CD14-positive monocyte (primary cell): ENCODE data around the gene VILL. TPM values are rescaled to one million over a fixed set of nuclear protein-coding genes. Genes with fewer than 3 reads are reported as not detected.

Experiments used
- DNase-seq, 3 donors: peaks; one replicate each; pipeline ENCODE4 v3.0.0-alpha.2; 2011 to 2022
- H2AFZ ChIP-seq: 2 replicates; pipeline ENCODE4 v1.6.0; 2012; ENCODE audit warnings: mild to moderate bottlenecking, low read depth, low read length, inconsistent platforms; ENCODE audit not compliant: insufficient read depth, poor library complexity, severe bottlenecking
- H3K27ac ChIP-seq, 2 donors: 1 replicate in 1 of 2; 2 replicates in 1 of 2; pipeline ENCODE4 v1.5.1; 2012 to 2013; ENCODE audit warnings: low read length in 2 of 2, control low read depth in 1 of 2, inconsistent platforms in 1 of 2, low read depth in 1 of 2, mild to moderate bottlenecking in 1 of 2
- H3K27me3 ChIP-seq, 2 donors: one replicate each; pipeline versions ENCODE4 v1.6.0 to v1.6.1; 2011 to 2013; ENCODE audit warnings: low read length in 2 of 2; ENCODE audit not compliant: control insufficient read depth in 2 of 2, insufficient read depth in 2 of 2
- H3K36me3 ChIP-seq, 2 donors: replicated peaks in 1 of 2; 1 replicate in 1 of 2; 2 replicates in 1 of 2; pipeline versions ENCODE4 v1.5.1 to v1.6.1; 2012 to 2013; ENCODE audit warnings: low read length in 2 of 2, control low read depth in 1 of 2, inconsistent platforms in 1 of 2, mild to moderate bottlenecking in 1 of 2; ENCODE audit not compliant: insufficient read depth in 2 of 2, control insufficient read depth in 1 of 2
- H3K4me1 ChIP-seq, 2 donors: 1 replicate in 1 of 2; 2 replicates in 1 of 2; pipeline versions ENCODE4 v1.5.1 to v1.6.1; 2012 to 2013; ENCODE audit warnings: low read length in 2 of 2, control low read depth in 1 of 2, inconsistent platforms in 1 of 2, mild to moderate bottlenecking in 1 of 2, moderate library complexity in 1 of 2; ENCODE audit not compliant: insufficient read depth in 2 of 2, control insufficient read depth in 1 of 2
- H3K4me2 ChIP-seq: replicated peaks from 2 replicates; pipeline ENCODE3; 2012; ENCODE audit warnings: low read length, moderate library complexity, mild to moderate bottlenecking; ENCODE audit not compliant: poor library complexity, severe bottlenecking; ENCODE audit errors: extremely low read depth
- H3K4me3 ChIP-seq, 3 experiments: fragments of 200-600 bp in 1 of 3; sonication (generic) in 1 of 3; replicated peaks in 1 of 3; 1 replicate in 2 of 3; 2 replicates in 1 of 3; pipeline ENCODE4 v1.5.1; 2011 to 2013; ENCODE audit warnings: low read length in 3 of 3, mild to moderate bottlenecking in 3 of 3, control low read depth in 2 of 3, low read depth in 2 of 3, inconsistent platforms in 1 of 3, moderate library complexity in 1 of 3
- H3K79me2 ChIP-seq: 2 replicates; pipeline ENCODE4 v1.6.0; 2012; ENCODE audit warnings: mild to moderate bottlenecking, control low read depth, inconsistent platforms, low read length, moderate library complexity; ENCODE audit not compliant: insufficient read depth
- H3K9ac ChIP-seq: 2 replicates; pipeline ENCODE4 v1.6.0; 2017; ENCODE audit warnings: low read length, mild to moderate bottlenecking; ENCODE audit not compliant: insufficient read depth, poor library complexity, severe bottlenecking
- H3K9me3 ChIP-seq, 2 donors: replicated peaks in 1 of 2; 1 replicate in 1 of 2; 2 replicates in 1 of 2; pipeline versions ENCODE4 v1.5.1 to v1.6.1; 2012 to 2013; ENCODE audit warnings: low read length in 2 of 2, control low read depth in 1 of 2; ENCODE audit not compliant: control insufficient read depth in 1 of 2, insufficient read depth in 1 of 2
- H4K20me1 ChIP-seq: 2 replicates; pipeline ENCODE4 v1.6.0; 2012; ENCODE audit warnings: mild to moderate bottlenecking, low read length, control low read depth, moderate library complexity; ENCODE audit not compliant: insufficient read depth
- H3K27ac Mint-ChIP-seq, 7 donors: one replicate each; pipeline ENCODE4 v1.8.0; 2020; ENCODE audit warnings: mild to moderate bottlenecking in 7 of 7, mixed read lengths in 7 of 7, moderate library complexity in 6 of 7, inconsistent platforms in 2 of 7
- H3K27me3 Mint-ChIP-seq, 3 donors: one replicate each; pipeline ENCODE4 v1.8.0; 2021 to 2022; ENCODE audit warnings: low read depth in 3 of 3, mild to moderate bottlenecking in 3 of 3, mixed read lengths in 3 of 3, moderate library complexity in 3 of 3, inconsistent platforms in 1 of 3
- H3K36me3 Mint-ChIP-seq, 2 donors: one replicate each; pipeline ENCODE4 v1.8.0; 2020; ENCODE audit warnings: mixed read lengths in 2 of 2, inconsistent platforms in 1 of 2, mild to moderate bottlenecking in 1 of 2
- H3K4me1 Mint-ChIP-seq: one replicate; pipeline ENCODE4 v1.8.0; 2020; ENCODE audit warnings: mild to moderate bottlenecking, mixed read lengths
- H3K4me3 Mint-ChIP-seq, 2 donors: one replicate each; pipeline ENCODE4 v1.8.0; 2020; ENCODE audit warnings: mild to moderate bottlenecking in 2 of 2, mixed read lengths in 2 of 2, moderate library complexity in 1 of 2
- H3K9me3 Mint-ChIP-seq, 7 donors: one replicate each; pipeline ENCODE4 v1.8.0; 2020 to 2022; ENCODE audit warnings: mixed read lengths in 7 of 7, mild to moderate bottlenecking in 6 of 7, moderate library complexity in 6 of 7, inconsistent platforms in 2 of 7
- WGBS: methylation state at CpG from one replicate; pipeline ENCODE4 v1.1.5; 2013; ENCODE audit warnings: missing lambda C conversion rate; ENCODE audit not compliant: insufficient coverage; 5-methylcytosine and 5-hydroxymethylcytosine counted together
- intact Hi-C, 2 donors: fragments of 100-400 bp; cut with micrococcal nuclease; formaldehyde crosslinking; loops; one replicate each; pipeline versions ENCODE4 v1.15.0 to v1.15.1; 2023
- polyA plus RNA-seq, 3 donors: library from polyadenylated mRNA; depleted of rRNA in 1 of 3; unstranded in 2 of 3; stranded (reverse) in 1 of 3; fragments of 300-500 nt in 2 of 3; fragments of >200 nt in 1 of 3; fragmentation: Illumina TruSeq in 2 of 3; gene quantifications; 1 replicate in 2 of 3; 2 replicates in 1 of 3; pipeline ENCODE4 v1.2.3, GENCODE V29; 2012 to 2021
- TF ChIP-seq, protein P1 (sequence below): fragments of 200-600 bp; IDR thresholded peaks from one replicate; pipeline ENCODE4 v1.8.0; 2022; ENCODE audit warnings: antibody characterized with exemption, mild to moderate bottlenecking

VILL gene
- polyA plus RNA-seq, 3 donors, result 4.4 to 29.1 (median 7.4) TPM

DNA sequence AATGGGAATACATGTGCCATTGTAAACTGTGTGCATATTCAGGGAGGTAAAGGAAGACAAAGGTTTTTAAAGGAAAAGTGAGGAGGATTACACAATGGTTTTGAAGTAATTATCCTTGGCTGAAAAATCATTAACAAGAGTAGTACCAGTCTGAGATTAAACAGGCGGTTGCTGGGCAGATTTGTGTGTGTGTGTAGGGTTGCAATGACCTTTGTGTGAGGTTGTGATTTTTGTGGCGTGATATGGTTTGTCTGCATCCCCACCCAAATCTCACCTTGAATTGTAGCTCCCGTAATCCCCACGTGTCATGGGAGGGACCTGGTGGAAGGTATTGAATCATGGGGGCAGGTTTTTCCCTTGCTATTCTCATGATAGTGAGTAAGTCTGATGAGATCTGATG lies 55.4 kb downstream of the VILL start:
- no peak for DNase-seq
- Mint-ChIP-seq H3K4me1 (peaks cover 19% of the 10 kb centered on the region), H3K9me3 (peaks cover 0 to 3% (median 0%) of the 10 kb centered on the region in 7 donors), H3K4me3 (no peak overlapping the region), H3K36me3 (no peaks in the 10 kb centered on the region), H3K27ac (no peak overlapping the region), H3K27me3 (peaks cover 1 to 4% (median 3%) of the 10 kb centered on the region in 3 donors)
- intact Hi-C loops, result no loop called here
- Histone ChIP-seq H3K4me1 (peaks cover 15% of the 10 kb centered on the region in 2 donors), H3K9ac (no peak overlapping the region), H3K27me3 (no peaks in the 10 kb centered on the region), H3K79me2 (no peaks in the 10 kb centered on the region), H2AFZ (no peak overlapping the region), H3K27ac (no peak overlapping the region), H3K4me3 (no peak overlapping the region), H4K20me1 (no peaks in the 10 kb centered on the region), H3K36me3 (no peaks in the 10 kb centered on the region), H3K9me3 (no peaks in the 10 kb centered on the region), H3K4me2 (no peak overlapping the region)
- 100% methylated on average over 1 of the region's 4 CpGs for WGBS
- TF ChIP-seq, protein P1, sequence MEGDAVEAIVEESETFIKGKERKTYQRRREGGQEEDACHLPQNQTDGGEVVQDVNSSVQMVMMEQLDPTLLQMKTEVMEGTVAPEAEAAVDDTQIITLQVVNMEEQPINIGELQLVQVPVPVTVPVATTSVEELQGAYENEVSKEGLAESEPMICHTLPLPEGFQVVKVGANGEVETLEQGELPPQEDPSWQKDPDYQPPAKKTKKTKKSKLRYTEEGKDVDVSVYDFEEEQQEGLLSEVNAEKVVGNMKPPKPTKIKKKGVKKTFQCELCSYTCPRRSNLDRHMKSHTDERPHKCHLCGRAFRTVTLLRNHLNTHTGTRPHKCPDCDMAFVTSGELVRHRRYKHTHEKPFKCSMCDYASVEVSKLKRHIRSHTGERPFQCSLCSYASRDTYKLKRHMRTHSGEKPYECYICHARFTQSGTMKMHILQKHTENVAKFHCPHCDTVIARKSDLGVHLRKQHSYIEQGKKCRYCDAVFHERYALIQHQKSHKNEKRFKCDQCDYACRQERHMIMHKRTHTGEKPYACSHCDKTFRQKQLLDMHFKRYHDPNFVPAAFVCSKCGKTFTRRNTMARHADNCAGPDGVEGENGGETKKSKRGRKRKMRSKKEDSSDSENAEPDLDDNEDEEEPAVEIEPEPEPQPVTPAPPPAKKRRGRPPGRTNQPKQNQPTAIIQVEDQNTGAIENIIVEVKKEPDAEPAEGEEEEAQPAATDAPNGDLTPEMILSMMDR, result no peak

DNA sequence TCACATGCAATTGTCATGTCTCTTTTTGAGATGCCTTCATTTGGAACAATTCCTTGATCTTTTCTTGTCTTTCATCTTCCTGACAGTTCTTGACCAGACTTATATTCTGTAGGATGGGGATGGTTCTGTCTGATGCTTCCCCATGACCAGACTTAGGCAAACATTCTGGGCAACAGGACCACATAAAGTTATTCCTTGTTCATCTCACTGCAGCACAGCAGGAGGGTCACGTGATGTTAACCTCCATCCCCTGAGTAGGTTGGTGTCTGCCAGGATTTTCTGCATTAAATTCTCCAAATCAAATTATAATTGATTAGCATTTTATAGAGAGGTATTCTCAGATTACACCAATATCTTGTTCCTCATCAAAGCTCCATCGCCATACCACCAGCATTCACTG lies 56.2 kb downstream of the VILL start:
- DNase-seq, result no peak
- no CpG with 5 or more reads among the region's 2 CpGs for WGBS
- H3K9me3 Mint-ChIP-seq, result peaks cover 0 to 3% (median 0%) of the 10 kb centered on the region in 7 donors
- no peak overlapping the region for H3K27ac Mint-ChIP-seq
- H2AFZ ChIP-seq, result no peak overlapping the region
- no peak overlapping the region for H3K4me3 Mint-ChIP-seq
- TF ChIP-seq, protein P1, result no peak
- no peaks in the 10 kb centered on the region for H3K9me3 ChIP-seq
- H3K4me3 ChIP-seq, result no peak overlapping the region
- no peak overlapping the region for H3K4me2 ChIP-seq
- H3K4me1 ChIP-seq, result peaks cover 15% of the 10 kb centered on the region in 2 donors
- no peak overlapping the region for H3K27ac ChIP-seq
- H3K27me3 ChIP-seq, result no peaks in the 10 kb centered on the region
- peaks cover 19% of the 10 kb centered on the region for H3K4me1 Mint-ChIP-seq
- H3K27me3 Mint-ChIP-seq, result peaks cover 1 to 4% (median 3%) of the 10 kb centered on the region in 3 donors
- H3K79me2 ChIP-seq, result no peaks in the 10 kb centered on the region
- no peaks in the 10 kb centered on the region for H3K36me3 ChIP-seq
- intact Hi-C loops, result no loop called here
- no peak overlapping the region for H3K9ac ChIP-seq
- no peaks in the 10 kb centered on the region for H3K36me3 Mint-ChIP-seq
- no peaks in the 10 kb centered on the region for H4K20me1 ChIP-seq
